ENCODE results near the gene SLC8A3. TPM values are rescaled to one million over a fixed set of nuclear protein-coding genes. Genes with fewer than 3 reads are reported as not detected.

Gene SLC8A3
- total and polyA plus RNA-seq, 2 experiments from 2014 or later: not detected

DNA sequence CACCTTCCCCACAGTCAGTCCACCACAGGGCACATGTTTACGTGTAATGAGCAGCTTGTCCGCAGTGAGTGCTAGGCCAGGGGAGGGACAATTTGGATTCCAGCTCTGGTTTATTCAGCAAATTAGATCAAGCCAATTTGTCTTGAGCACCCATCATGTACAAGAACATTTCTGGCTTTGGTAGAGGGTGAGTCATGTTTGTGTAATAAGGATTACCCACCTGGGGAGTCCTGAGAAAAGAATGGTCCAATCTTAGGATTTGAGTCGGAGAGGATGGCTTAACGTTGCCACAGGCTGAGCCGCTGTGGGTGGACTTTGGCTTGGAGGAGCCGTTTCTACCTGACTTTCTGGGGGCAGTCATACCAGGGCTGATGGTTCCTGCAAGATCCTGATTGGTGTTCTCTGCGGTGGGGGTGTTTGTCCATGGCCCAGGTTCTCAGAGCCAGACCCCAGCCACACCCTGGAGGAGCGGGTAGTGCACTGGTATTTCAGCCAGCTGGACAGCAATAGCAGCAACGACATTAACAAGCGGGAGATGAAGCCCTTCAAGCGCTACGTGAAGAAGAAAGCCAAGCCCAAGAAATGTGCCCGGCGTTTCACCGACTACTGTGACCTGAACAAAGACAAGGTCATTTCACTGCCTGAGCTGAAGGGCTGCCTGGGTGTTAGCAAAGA, 165.8 kb downstream of the SLC8A3 start:
- H3K9me2 ChIP-seq (ENCODE audit: insufficient read depth): no peaks in the 10 kb centered on the region
- no peak overlapping the region for H3K4me2 ChIP-seq (ENCODE audit: unreplicated experiment)

DNA sequence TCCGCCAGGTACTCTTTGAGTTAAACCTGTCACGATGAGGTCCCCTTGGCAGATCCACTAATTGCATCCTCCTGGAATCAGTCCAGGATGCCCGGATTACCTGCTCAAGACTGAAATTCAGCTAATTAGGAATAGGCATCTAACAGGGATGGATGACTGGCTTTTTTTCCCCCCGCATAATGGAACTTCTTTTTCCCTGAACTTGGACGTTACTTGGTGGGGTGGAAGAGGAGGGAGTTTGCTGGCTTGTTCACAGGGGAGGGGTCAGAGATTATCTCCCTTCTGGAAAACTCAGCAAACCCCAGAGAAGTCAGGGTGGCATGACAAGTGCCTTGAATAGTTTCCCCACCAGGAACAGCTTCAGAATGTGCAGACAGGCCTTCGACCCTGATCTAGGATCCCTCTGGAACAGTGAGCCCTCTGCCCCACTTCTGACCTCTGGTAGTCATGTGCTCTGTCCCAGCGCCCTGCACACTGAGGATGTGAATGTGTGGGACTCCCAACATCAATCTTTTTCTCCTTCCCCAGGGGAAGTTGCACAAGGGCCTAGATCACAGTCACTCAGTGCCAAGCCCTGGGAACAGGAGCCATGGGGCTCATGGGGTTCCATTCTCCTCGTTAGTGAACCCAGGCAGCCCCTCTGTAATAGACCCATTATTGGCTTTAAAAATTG, 167.1 kb downstream of the SLC8A3 start:
- DNase-seq: no peak
- TF ChIP-seq EZH2 (IDR thresholded peaks at IDR 0.05; ENCODE audit: insufficient read depth, poor library complexity, severe bottlenecking) (no peak), EZH2phosphoT487 (IDR thresholded peaks at IDR 0.05; ENCODE audit: insufficient read depth, low read depth) (no peak)
- Histone ChIP-seq H3K27ac (no peak overlapping the region), H3K27me3 (replicated peaks; ENCODE audit: insufficient read depth) (no peaks in the 10 kb centered on the region), H3K9me2 (ENCODE audit: insufficient read depth) (no peaks in the 10 kb centered on the region), H3K4me3 (no peak overlapping the region), H3K9ac (no peak overlapping the region), H3K36me3 (ENCODE audit: low read depth) (no peaks in the 10 kb centered on the region), H3K4me2 (ENCODE audit: unreplicated experiment) (no peak overlapping the region), H2AFZ (no peak overlapping the region), H3K4me1 (ENCODE audit: insufficient read depth) (0 out of 2 replicates have a peak, but pooled peaks cover 5% of the 10 kb centered on the region), H3K9me3 (ENCODE audit: low read depth) (no peaks in the 10 kb centered on the region), H3F3A (ENCODE audit: insufficient read depth) (no peaks in the 10 kb centered on the region), H3K79me2 (ENCODE audit: insufficient read depth) (no peaks in the 10 kb centered on the region), H4K20me1 (ENCODE audit: insufficient read depth) (no peaks in the 10 kb centered on the region)
- WGBS, 2 experiments (ENCODE audit: low coverage in 1 of 2, low lambda C conversion rate in 2 of 2, missing lambda C conversion rate in 2 of 2): 37 to 46% methylated on average over 8 of the region's 8 CpGs
- in situ Hi-C loops (cut with MboI): loop anchor here (10.0 kb wide), 1 partner anchor 197 kb away; no protein-coding TSS in a partner anchor

More for the DNA sequence above, 165.8 kb downstream of the SLC8A3 start:
- H3K79me2 ChIP-seq (ENCODE audit: insufficient read depth): no peaks in the 10 kb centered on the region
- no peaks in the 10 kb centered on the region for H3K27me3 ChIP-seq (replicated peaks; ENCODE audit: insufficient read depth)
- 0 out of 2 replicates have a peak, but pooled peaks cover 5% of the 10 kb centered on the region for H3K4me1 ChIP-seq (ENCODE audit: insufficient read depth)
- H3K27ac ChIP-seq: no peak overlapping the region
- WGBS, 2 experiments (ENCODE audit: low coverage in 1 of 2, low lambda C conversion rate in 2 of 2, missing lambda C conversion rate in 2 of 2): 58 to 65% methylated on average over 15 of the region's 15 CpGs
- no peak overlapping the region for H3K4me3 ChIP-seq
- in situ Hi-C loops (cut with MboI): loop anchor here (10.0 kb wide), 1 partner anchor 198 kb away; no protein-coding TSS in a partner anchor
- no peak for TF ChIP-seq EZH2 (IDR thresholded peaks at IDR 0.05; ENCODE audit: insufficient read depth, poor library complexity, severe bottlenecking)
- no peak for TF ChIP-seq EZH2phosphoT487 (IDR thresholded peaks at IDR 0.05; ENCODE audit: insufficient read depth, low read depth)
- no peaks in the 10 kb centered on the region for H4K20me1 ChIP-seq (ENCODE audit: insufficient read depth)
- H3K9me3 ChIP-seq (ENCODE audit: low read depth): no peaks in the 10 kb centered on the region
- no peak overlapping the region for H3K9ac ChIP-seq
- H2AFZ ChIP-seq: no peak overlapping the region
- no peaks in the 10 kb centered on the region for H3K36me3 ChIP-seq (ENCODE audit: low read depth)
- no peaks in the 10 kb centered on the region for H3F3A ChIP-seq (ENCODE audit: insufficient read depth)
- DNase-seq: no peak

GRCh38 chr14:70020352-70021170, 168.2 kb downstream of the SLC8A3 start:
- H3K36me3 ChIP-seq (ENCODE audit: low read depth): no peaks in the 10 kb centered on the region
- H3F3A ChIP-seq (ENCODE audit: insufficient read depth): no peaks in the 10 kb centered on the region
- no peak overlapping the region for H3K27ac ChIP-seq
- no peaks in the 10 kb centered on the region for H4K20me1 ChIP-seq (ENCODE audit: insufficient read depth)
- no peak overlapping the region for H2AFZ ChIP-seq
- H3K79me2 ChIP-seq (ENCODE audit: insufficient read depth): no peaks in the 10 kb centered on the region
- no peak overlapping the region for H3K4me2 ChIP-seq (ENCODE audit: unreplicated experiment)
- H3K27me3 ChIP-seq (replicated peaks; ENCODE audit: insufficient read depth): no peaks in the 10 kb centered on the region
- no peak for TF ChIP-seq EZH2 (IDR thresholded peaks at IDR 0.05; ENCODE audit: insufficient read depth, poor library complexity, severe bottlenecking)
- in situ Hi-C loops (cut with MboI): loop anchor here (10.0 kb wide), 1 partner anchor 196 kb away; no protein-coding TSS in a partner anchor
- WGBS, 2 experiments (ENCODE audit: low coverage in 1 of 2, low lambda C conversion rate in 2 of 2, missing lambda C conversion rate in 2 of 2): 27 to 41% methylated on average over 8 of the region's 8 CpGs
- no peaks in the 10 kb centered on the region for H3K9me2 ChIP-seq (ENCODE audit: insufficient read depth)
- no peaks in the 10 kb centered on the region for H3K9me3 ChIP-seq (ENCODE audit: low read depth)
- H3K9ac ChIP-seq: no peak overlapping the region
- DNase-seq: peak; percentile 34
- H3K4me3 ChIP-seq: no peak overlapping the region
- 0 out of 2 replicates have a peak, but pooled peaks cover 5% of the 10 kb centered on the region for H3K4me1 ChIP-seq (ENCODE audit: insufficient read depth)

GRCh38 chr14:70019695-70020094, 169.1 kb downstream of the SLC8A3 start:
- Histone ChIP-seq H3K36me3 (ENCODE audit: low read depth) (no peaks in the 10 kb centered on the region), H3K4me3 (no peak overlapping the region), H4K20me1 (ENCODE audit: insufficient read depth) (no peaks in the 10 kb centered on the region), H3K27me3 (replicated peaks; ENCODE audit: insufficient read depth) (no peaks in the 10 kb centered on the region), H3K9me2 (ENCODE audit: insufficient read depth) (no peaks in the 10 kb centered on the region), H3K4me2 (ENCODE audit: unreplicated experiment) (no peak overlapping the region), H3K9me3 (ENCODE audit: low read depth) (no peaks in the 10 kb centered on the region), H3K27ac (no peak overlapping the region), H3K9ac (no peak overlapping the region), H3F3A (ENCODE audit: insufficient read depth) (no peaks in the 10 kb centered on the region), H3K4me1 (ENCODE audit: insufficient read depth) (0 out of 2 replicates have a peak, but pooled peaks cover 5% of the 10 kb centered on the region), H2AFZ (no peak overlapping the region), H3K79me2 (ENCODE audit: insufficient read depth) (no peaks in the 10 kb centered on the region)
- TF ChIP-seq EZH2phosphoT487 (IDR thresholded peaks at IDR 0.05; ENCODE audit: insufficient read depth, low read depth): no peak
- in situ Hi-C loops (cut with MboI): loop anchor here (10.0 kb wide), 1 partner anchor 195 kb away; no protein-coding TSS in a partner anchor
- DNase-seq: no peak
